ENCODE measurements around the gene SORT1.

DNA sequence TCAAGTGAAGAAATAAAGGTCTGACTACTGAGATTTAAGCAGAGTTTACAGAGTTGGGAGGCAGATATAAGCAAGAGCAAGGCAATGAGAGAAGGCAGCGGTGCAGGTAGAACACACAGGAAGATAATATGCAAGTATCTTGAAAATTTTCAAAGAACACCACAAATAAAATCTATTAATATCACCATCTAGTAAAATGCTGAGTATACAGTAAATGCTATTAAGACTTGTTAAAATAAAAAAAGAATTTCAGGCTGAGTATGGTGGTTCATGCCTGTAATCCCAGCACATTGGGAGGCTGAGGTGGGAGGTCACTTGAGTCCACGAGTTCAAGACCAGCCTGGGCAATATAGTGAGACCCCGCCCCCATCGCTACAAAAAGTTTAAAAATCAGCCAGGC, 20.0 kb downstream of the SORT1 start:
- TF ChIP-seq, protein P1, sequence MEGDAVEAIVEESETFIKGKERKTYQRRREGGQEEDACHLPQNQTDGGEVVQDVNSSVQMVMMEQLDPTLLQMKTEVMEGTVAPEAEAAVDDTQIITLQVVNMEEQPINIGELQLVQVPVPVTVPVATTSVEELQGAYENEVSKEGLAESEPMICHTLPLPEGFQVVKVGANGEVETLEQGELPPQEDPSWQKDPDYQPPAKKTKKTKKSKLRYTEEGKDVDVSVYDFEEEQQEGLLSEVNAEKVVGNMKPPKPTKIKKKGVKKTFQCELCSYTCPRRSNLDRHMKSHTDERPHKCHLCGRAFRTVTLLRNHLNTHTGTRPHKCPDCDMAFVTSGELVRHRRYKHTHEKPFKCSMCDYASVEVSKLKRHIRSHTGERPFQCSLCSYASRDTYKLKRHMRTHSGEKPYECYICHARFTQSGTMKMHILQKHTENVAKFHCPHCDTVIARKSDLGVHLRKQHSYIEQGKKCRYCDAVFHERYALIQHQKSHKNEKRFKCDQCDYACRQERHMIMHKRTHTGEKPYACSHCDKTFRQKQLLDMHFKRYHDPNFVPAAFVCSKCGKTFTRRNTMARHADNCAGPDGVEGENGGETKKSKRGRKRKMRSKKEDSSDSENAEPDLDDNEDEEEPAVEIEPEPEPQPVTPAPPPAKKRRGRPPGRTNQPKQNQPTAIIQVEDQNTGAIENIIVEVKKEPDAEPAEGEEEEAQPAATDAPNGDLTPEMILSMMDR (conservative IDR thresholded peaks at IDR 0.05 in 1 of 2, IDR thresholded peaks at IDR 0.05 in 1 of 2; ENCODE audit: extremely low read depth in 1 of 2, insufficient read depth in 1 of 2, low read depth in 1 of 2, low read length in 2 of 2) = no peak
- TF ChIP-seq EZH2 (IDR thresholded peaks at IDR 0.05; ENCODE audit: borderline replicate concordance, low read length) = no peak
